Neural progenitor cell (in vitro differentiated cells): ENCODE measurements around the gene CFAP92.

Experiments used
- CTCF ChIP-seq: fragments of 200-600 bp; sonication (generic); IDR thresholded peaks from 2 replicates; pipeline ENCODE4 v1.5.1; 2017; ENCODE audit warnings: antibody characterized with exemption, mild to moderate bottlenecking
- EZH2 ChIP-seq: fragments of 200-600 bp; sonication (generic); IDR thresholded peaks from 2 replicates; pipeline ENCODE4 v1.6.1; 2017; ENCODE audit warnings: antibody characterized with exemption, mild to moderate bottlenecking, moderate library complexity
- EZH2phosphoT487 ChIP-seq: fragments of 200-600 bp; sonication (generic); IDR thresholded peaks from 2 replicates; pipeline ENCODE4 v1.6.1; 2017; ENCODE audit warnings: antibody characterized with exemption

- TF ChIP-seq CTCF = no peak
- TF ChIP-seq EZH2phosphoT487 = no peak
- TF ChIP-seq EZH2 = no peak
These were observed 126.4 kb downstream of the CFAP92 start for GRCh38 chr3:128867200-128868125.
